ENCODE results near the gene CHPF2. TPM values are rescaled to one million over a fixed set of nuclear protein-coding genes. Genes with fewer than 3 reads are reported as not detected.

The CHPF2 gene
- total RNA-seq, 1 experiment from 2014 or later = 19.5 TPM

- H3K9me2 ChIP-seq (ENCODE audit: insufficient read depth) = no peaks in the 10 kb centered on the region
- H3K4me3 ChIP-seq (replicated peaks in 1 of 2; ENCODE audit: low read depth in 1 of 2, low read length in 2 of 2) = peak overlapping the region in 1 of 2 experiments; percentile 72; a peak in 1 of 4 replicates
- H4K20me1 ChIP-seq (ENCODE audit: insufficient read depth) = no peaks in the 10 kb centered on the region
- DNase-seq (ENCODE audit: low read depth, low spot score) (no peak), ATAC-seq (no peak)
- no TSS peak for BruUV-seq (replicated peaks)
- H3K27me3 ChIP-seq (ENCODE audit: insufficient read depth, low read length) = no peaks in the 10 kb centered on the region
- H3K36me3 ChIP-seq (ENCODE audit: control insufficient read depth in 1 of 2, insufficient read depth in 2 of 2, low read length in 2 of 2) = no peaks in the 10 kb centered on the region
- ChIA-PET RAD21 (ENCODE audit: low non-redundant PET in 1 of 2, low total read pairs in 2 of 2, uncharacterized antibody in 2 of 2, unreplicated experiment in 2 of 2) (no interaction called here), CTCF (no interaction called here), POLR2A (no interaction called here)
- H3K4me1 ChIP-seq (ENCODE audit: control insufficient read depth in 1 of 2, insufficient read depth in 2 of 2, low read length in 2 of 2) = peaks cover 33 to 61% of the 10 kb centered on the region in 2 experiments
- intact Hi-C loops (cut with micrococcal nuclease) = no loop called here
- H3K79me2 ChIP-seq (ENCODE audit: insufficient read depth, low read length) = no peaks in the 10 kb centered on the region
- TF ChIP-seq SIN3A (IDR thresholded peaks at IDR 0.05; ENCODE audit: low read depth) = no peak
- TF ChIP-seq MAX (IDR thresholded peaks at IDR 0.05) = no peak
- no peak for TF ChIP-seq YY1 (IDR thresholded peaks at IDR 0.05; ENCODE audit: extremely low read depth, insufficient replicate concordance, low read depth, low read length)
- TF ChIP-seq ATF3 (IDR thresholded peaks at IDR 0.05) = no peak
- TF ChIP-seq CEBPB (IDR thresholded peaks at IDR 0.05; ENCODE audit: low read depth) = no peak
- no peak for TF ChIP-seq ZNF274 (IDR thresholded peaks at IDR 0.05; ENCODE audit: low read depth, low read length)
- no peak for TF ChIP-seq SRF (IDR thresholded peaks at IDR 0.05; ENCODE audit: low read depth)
- no peak for TF ChIP-seq RAD21 (IDR thresholded peaks at IDR 0.05; ENCODE audit: low read depth)
- TF ChIP-seq EZH2phosphoT487 (IDR thresholded peaks at IDR 0.05; ENCODE audit: borderline replicate concordance) = no peak
- H3K4me2 ChIP-seq (ENCODE audit: low read length) = peak overlapping the region; percentile 87
- peak overlapping the region; percentile 79 for H3K27ac ChIP-seq (ENCODE audit: low read depth, low read length)
- H3K9ac ChIP-seq (ENCODE audit: low read length) = peak overlapping the region; percentile 79
- no peak overlapping the region for H2AFZ ChIP-seq (ENCODE audit: low read depth, low read length, poor library complexity, severe bottlenecking)
- H3K9me3 ChIP-seq (ENCODE audit: control insufficient read depth in 1 of 2, insufficient read depth in 1 of 2, low read depth in 1 of 2, low read length in 2 of 2) = no peaks in the 10 kb centered on the region
Measured at GRCh38 chr7:151250181-151251132, 18.2 kb downstream of the CHPF2 start.

Data from HCT116 (cell line).